ENCODE measurements around the gene EVA1B. TPM values are rescaled to one million over a fixed set of nuclear protein-coding genes. Genes with fewer than 3 reads are reported as not detected.

EVA1B gene
- total and polyA plus RNA-seq, 4 donors: 8.0 to 67.6 (median 25.0) TPM

GRCh38 chr1:36304970-36305914, 18.2 kb downstream of the EVA1B start:
- no peaks in the 10 kb centered on the region for H3K9me3 ChIP-seq (ENCODE audit: control insufficient read depth, insufficient read depth, low read length)
- DNase-seq (ENCODE audit: low read depth in 4 of 6, low spot score in 6 of 6): no peak
- peaks cover 21% of the 10 kb centered on the region for H3K4me1 ChIP-seq (ENCODE audit: control insufficient read depth, insufficient read depth, low read length)
- peak overlapping the region; percentile 7 for H3K27ac ChIP-seq (ENCODE audit: low read depth, low read length)
- H3K36me3 ChIP-seq (ENCODE audit: control insufficient read depth, insufficient read depth, low read length): peaks cover 44% of the 10 kb centered on the region
- no peaks in the 10 kb centered on the region for H3K27me3 ChIP-seq (ENCODE audit: control insufficient read depth, insufficient read depth, low read length)
- no peak overlapping the region for H3K4me3 ChIP-seq (ENCODE audit: low read depth, low read length)
- WGBS (ENCODE audit: insufficient coverage): 87% methylated on average over 5 of the region's 10 CpGs

- no peak for DNase-seq (ENCODE audit: low read depth in 4 of 6, low spot score in 6 of 6)
- no CpG with 5 or more reads among the region's 7 CpGs for WGBS (ENCODE audit: insufficient coverage)
- Histone ChIP-seq H3K36me3 (ENCODE audit: control insufficient read depth, insufficient read depth, low read length) (peaks cover 48% of the 10 kb centered on the region), H3K4me1 (ENCODE audit: control insufficient read depth, insufficient read depth, low read length) (peaks cover 21% of the 10 kb centered on the region), H3K9me3 (ENCODE audit: control insufficient read depth, insufficient read depth, low read length) (no peaks in the 10 kb centered on the region), H3K4me3 (ENCODE audit: low read depth, low read length) (no peak overlapping the region), H3K27me3 (ENCODE audit: control insufficient read depth, insufficient read depth, low read length) (no peaks in the 10 kb centered on the region), H3K27ac (ENCODE audit: low read depth, low read length) (no peak overlapping the region)
Observed at GRCh38 chr1:36304521-36304920, 18.9 kb downstream of the EVA1B start.

- 94% methylated on average over 13 of the region's 23 CpGs for WGBS (ENCODE audit: insufficient coverage)
- H3K4me3 ChIP-seq (ENCODE audit: low read depth, low read length): no peak overlapping the region
- H3K36me3 ChIP-seq (ENCODE audit: control insufficient read depth, insufficient read depth, low read length): peaks cover 52% of the 10 kb centered on the region
- no peak overlapping the region for H3K27ac ChIP-seq (ENCODE audit: low read depth, low read length)
- DNase-seq (ENCODE audit: low read depth in 4 of 6, low spot score in 6 of 6): no peak
- H3K27me3 ChIP-seq (ENCODE audit: control insufficient read depth, insufficient read depth, low read length): no peaks in the 10 kb centered on the region
- H3K4me1 ChIP-seq (ENCODE audit: control insufficient read depth, insufficient read depth, low read length): peaks cover 21% of the 10 kb centered on the region
- no peaks in the 10 kb centered on the region for H3K9me3 ChIP-seq (ENCODE audit: control insufficient read depth, insufficient read depth, low read length)
Observed at GRCh38 chr1:36303650-36304360, 19.6 kb downstream of the EVA1B start.

GRCh38 chr1:36303244-36303643, 20.2 kb downstream of the EVA1B start:
- Histone ChIP-seq H3K27me3 (ENCODE audit: control insufficient read depth, insufficient read depth, low read length) (no peaks in the 10 kb centered on the region), H3K36me3 (ENCODE audit: control insufficient read depth, insufficient read depth, low read length) (peaks cover 57% of the 10 kb centered on the region), H3K9me3 (ENCODE audit: control insufficient read depth, insufficient read depth, low read length) (no peaks in the 10 kb centered on the region), H3K4me3 (ENCODE audit: low read depth, low read length) (no peak overlapping the region), H3K4me1 (ENCODE audit: control insufficient read depth, insufficient read depth, low read length) (peaks cover 21% of the 10 kb centered on the region), H3K27ac (ENCODE audit: low read depth, low read length) (no peak overlapping the region)
- DNase-seq (ENCODE audit: low read depth in 4 of 6, low spot score in 6 of 6): no peak
- WGBS (ENCODE audit: insufficient coverage): no CpG with 5 or more reads among the region's 5 CpGs

- Histone ChIP-seq H3K36me3 (ENCODE audit: control insufficient read depth, insufficient read depth, low read length) (peaks cover 66% of the 10 kb centered on the region), H3K27ac (ENCODE audit: low read depth, low read length) (no peak overlapping the region), H3K27me3 (ENCODE audit: control insufficient read depth, insufficient read depth, low read length) (no peaks in the 10 kb centered on the region), H3K9me3 (ENCODE audit: control insufficient read depth, insufficient read depth, low read length) (no peaks in the 10 kb centered on the region), H3K4me1 (ENCODE audit: control insufficient read depth, insufficient read depth, low read length) (peaks cover 6% of the 10 kb centered on the region), H3K4me3 (ENCODE audit: low read depth, low read length) (no peak overlapping the region)
- no peak for DNase-seq (ENCODE audit: low read depth in 4 of 6, low spot score in 6 of 6)
- WGBS (ENCODE audit: insufficient coverage): no CpG with 5 or more reads among the region's 1 CpG
Observed at GRCh38 chr1:36301220-36301619, 22.2 kb downstream of the EVA1B start.

GRCh38 chr1:36300526-36300925, 22.9 kb downstream of the EVA1B start:
- H3K27ac ChIP-seq (ENCODE audit: low read depth, low read length): no peak overlapping the region

GRCh38 chr1:36298640-36299039, 24.8 kb downstream of the EVA1B start:
- peaks cover 59% of the 10 kb centered on the region for H3K36me3 ChIP-seq (ENCODE audit: control insufficient read depth, insufficient read depth, low read length)
- H3K27me3 ChIP-seq (ENCODE audit: control insufficient read depth, insufficient read depth, low read length): no peaks in the 10 kb centered on the region
- H3K4me1 ChIP-seq (ENCODE audit: control insufficient read depth, insufficient read depth, low read length): no peaks in the 10 kb centered on the region
- H3K27ac ChIP-seq (ENCODE audit: low read depth, low read length): no peak overlapping the region
- H3K4me3 ChIP-seq (ENCODE audit: low read depth, low read length): no peak overlapping the region
- H3K9me3 ChIP-seq (ENCODE audit: control insufficient read depth, insufficient read depth, low read length): no peaks in the 10 kb centered on the region
- no peak for DNase-seq (ENCODE audit: low read depth in 4 of 6, low spot score in 6 of 6)
- 92% methylated on average over 4 of the region's 5 CpGs for WGBS (ENCODE audit: insufficient coverage)

More at GRCh38 chr1:36300526-36300925, 22.9 kb downstream of the EVA1B start:
- H3K9me3 ChIP-seq (ENCODE audit: control insufficient read depth, insufficient read depth, low read length): no peaks in the 10 kb centered on the region
- WGBS (ENCODE audit: insufficient coverage): no CpG with 5 or more reads among the region's 1 CpG
- no peak for DNase-seq (ENCODE audit: low read depth in 4 of 6, low spot score in 6 of 6)
- peaks cover 59% of the 10 kb centered on the region for H3K36me3 ChIP-seq (ENCODE audit: control insufficient read depth, insufficient read depth, low read length)
- H3K4me1 ChIP-seq (ENCODE audit: control insufficient read depth, insufficient read depth, low read length): no peaks in the 10 kb centered on the region
- no peak overlapping the region for H3K4me3 ChIP-seq (ENCODE audit: low read depth, low read length)
- H3K27me3 ChIP-seq (ENCODE audit: control insufficient read depth, insufficient read depth, low read length): no peaks in the 10 kb centered on the region

GRCh38 chr1:36297062-36297461, 26.4 kb downstream of the EVA1B start:
- Histone ChIP-seq H3K36me3 (ENCODE audit: control insufficient read depth, insufficient read depth, low read length) (peaks cover 61% of the 10 kb centered on the region), H3K4me3 (ENCODE audit: low read depth, low read length) (no peak overlapping the region), H3K27me3 (ENCODE audit: control insufficient read depth, insufficient read depth, low read length) (no peaks in the 10 kb centered on the region), H3K27ac (ENCODE audit: low read depth, low read length) (no peak overlapping the region), H3K4me1 (ENCODE audit: control insufficient read depth, insufficient read depth, low read length) (no peaks in the 10 kb centered on the region), H3K9me3 (ENCODE audit: control insufficient read depth, insufficient read depth, low read length) (no peaks in the 10 kb centered on the region)
- no peak for DNase-seq (ENCODE audit: low read depth in 4 of 6, low spot score in 6 of 6)
- 87% methylated on average over 2 of the region's 2 CpGs for whole genome bisulfite sequencing (ENCODE audit: insufficient coverage)

- H3K27ac ChIP-seq (ENCODE audit: low read depth, low read length): no peak overlapping the region
- peaks cover 55% of the 10 kb centered on the region for H3K36me3 ChIP-seq (ENCODE audit: control insufficient read depth, insufficient read depth, low read length)
- DNase-seq (ENCODE audit: low read depth in 4 of 6, low spot score in 6 of 6): no peak
- H3K4me3 ChIP-seq (ENCODE audit: low read depth, low read length): no peak overlapping the region
- H3K9me3 ChIP-seq (ENCODE audit: control insufficient read depth, insufficient read depth, low read length): no peaks in the 10 kb centered on the region
- no CpG with 5 or more reads among the region's 2 CpGs for WGBS (ENCODE audit: insufficient coverage)
- no peaks in the 10 kb centered on the region for H3K4me1 ChIP-seq (ENCODE audit: control insufficient read depth, insufficient read depth, low read length)
- no peaks in the 10 kb centered on the region for H3K27me3 ChIP-seq (ENCODE audit: control insufficient read depth, insufficient read depth, low read length)
Observed at GRCh38 chr1:36295390-36295789, 28.1 kb downstream of the EVA1B start.

Data from spinal cord (tissue), 10 donors.